HG03095 (cell line): ENCODE data around the gene SLC9A3.

ENCODE experiments used
- ATAC-seq: cut with Tn5 transposase; IDR thresholded peaks from one replicate; pipeline ENCODE4 v1.9.1; 2021; ENCODE audit warnings: moderate library complexity; ENCODE audit not compliant: unreplicated experiment

The SLC9A3 gene

GRCh38 chr5:539469-540070 is 15.3 kb upstream of the SLC9A3 start:
- no peak for ATAC-seq

- ATAC-seq, result no peak
Observed at GRCh38 chr5:538801-539468, 14.7 kb upstream of the SLC9A3 start.

GRCh38 chr5:538271-538771 is 14.1 kb upstream of the SLC9A3 start:
- no peak for ATAC-seq

DNA sequence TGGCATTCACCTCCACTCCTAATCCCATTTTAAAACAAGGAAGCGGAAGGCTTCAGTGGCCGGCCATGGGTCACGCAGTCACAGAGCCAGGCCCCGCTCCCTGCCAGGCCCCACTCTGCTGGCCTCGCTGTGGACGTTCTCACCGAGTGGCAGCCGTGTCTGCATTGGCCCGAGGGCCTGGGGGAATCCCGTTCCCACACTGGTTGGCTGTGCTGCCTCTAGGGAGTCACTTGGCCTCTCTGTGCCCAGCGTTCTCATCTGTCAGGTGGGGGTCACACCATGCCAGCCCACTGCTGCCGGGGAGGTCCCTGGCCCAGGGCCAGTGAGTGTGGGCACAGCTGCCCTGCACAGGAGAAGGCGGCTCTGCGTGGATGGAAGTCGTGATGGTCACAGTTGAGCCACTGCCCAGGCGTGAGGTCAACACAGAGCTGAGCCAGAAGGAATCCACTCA is 13.4 kb upstream of the SLC9A3 start:
- ATAC-seq, result no peak

- no peak for ATAC-seq
Observed at GRCh38 chr5:537098-537497, 12.8 kb upstream of the SLC9A3 start.

GRCh38 chr5:535846-536698 is 11.8 kb upstream of the SLC9A3 start:
- no peak for ATAC-seq

DNA sequence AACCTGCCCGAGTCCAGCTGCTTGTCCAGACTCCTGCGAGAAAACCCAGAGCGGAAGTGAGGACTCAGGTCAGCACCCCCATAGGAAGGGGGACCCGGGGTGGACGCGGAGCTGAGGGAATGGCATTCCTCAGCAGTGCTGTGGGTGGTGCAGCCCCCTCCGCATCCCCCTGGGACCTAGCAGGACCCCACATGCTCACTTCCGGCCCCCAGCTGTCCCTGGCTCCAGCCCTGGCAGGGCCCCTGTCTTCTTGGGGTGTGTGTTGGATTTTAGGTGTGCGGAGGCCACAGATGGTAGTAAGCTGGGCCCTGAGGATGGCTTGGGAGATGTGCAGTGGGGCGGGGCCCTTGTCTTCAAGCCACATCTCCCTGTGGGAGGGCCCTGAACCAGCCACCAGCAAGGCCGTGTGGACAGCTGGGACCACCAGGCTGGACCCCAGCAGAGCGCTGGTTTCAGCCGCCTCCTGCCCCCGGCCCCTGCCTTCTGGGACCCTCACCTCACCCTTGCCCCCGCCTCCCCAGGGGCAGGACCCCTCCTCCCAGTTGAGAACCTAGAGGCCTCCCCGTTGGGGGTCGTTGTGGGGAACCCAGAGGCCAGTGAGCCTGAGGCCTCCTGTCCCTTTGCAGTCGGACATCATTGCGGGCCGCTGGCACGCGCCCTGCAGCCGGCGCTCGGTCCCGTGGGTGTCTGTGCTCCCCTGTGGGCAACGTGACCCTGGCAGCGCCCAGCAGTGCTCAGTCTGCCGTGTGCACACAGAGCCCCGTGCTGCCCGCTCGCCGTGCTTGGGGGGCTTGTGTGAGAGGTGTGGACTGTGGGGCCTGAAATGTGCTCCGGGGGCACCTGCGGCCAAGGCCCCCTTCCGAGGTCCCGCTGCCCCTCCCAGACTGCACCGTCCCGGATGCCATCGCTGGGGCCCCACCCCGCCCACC is 10.8 kb upstream of the SLC9A3 start:
- no peak for ATAC-seq

GRCh38 chr5:533955-534742 is 9.9 kb upstream of the SLC9A3 start:
- no peak for ATAC-seq

DNA sequence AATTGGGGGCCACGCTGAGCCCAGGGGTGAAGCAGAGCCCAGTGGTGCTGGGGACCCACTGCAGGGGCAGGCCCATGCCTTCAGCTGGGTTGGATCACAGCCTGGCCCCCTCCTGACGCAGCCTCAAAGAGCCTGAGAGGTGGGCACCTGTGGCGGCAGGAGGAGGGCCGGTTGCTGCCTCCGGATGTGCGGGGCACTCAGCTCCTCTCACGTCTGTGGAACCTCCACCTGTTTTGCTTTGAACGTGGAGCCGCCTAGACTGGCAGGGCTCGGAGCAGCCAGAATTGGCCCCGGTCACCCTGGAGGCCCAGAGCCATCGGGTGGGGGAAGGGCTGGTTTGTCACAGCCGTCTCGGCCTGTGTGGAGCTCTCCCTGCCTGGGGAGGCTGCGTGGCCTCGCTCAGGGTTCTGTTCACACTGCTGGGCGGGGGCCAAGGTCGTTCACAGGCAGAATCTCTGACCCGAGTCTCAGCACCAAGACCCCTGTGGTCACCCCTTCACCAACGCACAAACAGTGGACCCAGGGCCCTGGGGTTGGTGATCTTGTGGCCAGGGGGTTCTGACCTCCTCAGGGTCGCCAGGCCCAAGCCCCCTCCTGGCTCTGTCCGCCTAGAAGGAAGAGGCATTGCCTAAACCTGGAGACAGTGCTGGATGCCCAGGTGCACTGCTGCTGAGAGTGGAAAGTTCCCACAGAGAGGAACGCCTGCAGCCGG is 9.2 kb upstream of the SLC9A3 start:
- ATAC-seq, result no peak

DNA sequence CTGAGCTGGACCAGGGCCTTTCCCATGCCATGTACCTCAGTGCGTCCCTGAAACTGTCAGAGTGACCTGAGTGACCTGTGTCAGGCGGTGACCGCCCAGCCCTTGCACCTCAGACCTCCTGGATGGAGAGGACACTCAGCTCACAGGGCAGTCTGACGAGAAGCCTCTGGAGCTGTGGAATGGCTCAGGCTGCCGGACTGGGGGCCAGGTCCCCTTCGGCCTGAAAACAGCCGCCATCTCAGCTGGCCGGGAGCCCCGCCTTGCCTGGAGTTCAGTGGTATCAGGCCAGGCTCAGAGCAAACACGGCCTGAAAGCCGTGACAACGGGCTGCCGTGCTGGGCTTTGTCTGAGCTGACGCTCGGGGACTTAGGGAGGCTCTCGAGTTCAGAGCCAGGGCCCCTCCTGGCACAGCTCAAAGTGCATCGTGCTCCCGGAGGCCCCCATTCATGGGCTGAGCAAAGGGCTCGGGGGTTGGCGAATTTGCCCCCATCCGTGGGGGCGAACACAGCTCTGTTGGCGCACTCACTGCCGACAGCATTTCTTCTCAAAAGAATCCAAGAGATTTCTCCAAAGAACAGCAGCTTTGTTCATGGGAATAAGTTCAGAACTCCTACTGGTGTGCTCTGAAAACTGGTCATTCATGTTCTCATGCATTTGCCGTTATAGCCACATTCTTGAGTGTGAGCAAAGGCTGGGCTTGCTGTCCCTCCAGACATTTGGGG is 8.4 kb upstream of the SLC9A3 start:
- no peak for ATAC-seq

DNA sequence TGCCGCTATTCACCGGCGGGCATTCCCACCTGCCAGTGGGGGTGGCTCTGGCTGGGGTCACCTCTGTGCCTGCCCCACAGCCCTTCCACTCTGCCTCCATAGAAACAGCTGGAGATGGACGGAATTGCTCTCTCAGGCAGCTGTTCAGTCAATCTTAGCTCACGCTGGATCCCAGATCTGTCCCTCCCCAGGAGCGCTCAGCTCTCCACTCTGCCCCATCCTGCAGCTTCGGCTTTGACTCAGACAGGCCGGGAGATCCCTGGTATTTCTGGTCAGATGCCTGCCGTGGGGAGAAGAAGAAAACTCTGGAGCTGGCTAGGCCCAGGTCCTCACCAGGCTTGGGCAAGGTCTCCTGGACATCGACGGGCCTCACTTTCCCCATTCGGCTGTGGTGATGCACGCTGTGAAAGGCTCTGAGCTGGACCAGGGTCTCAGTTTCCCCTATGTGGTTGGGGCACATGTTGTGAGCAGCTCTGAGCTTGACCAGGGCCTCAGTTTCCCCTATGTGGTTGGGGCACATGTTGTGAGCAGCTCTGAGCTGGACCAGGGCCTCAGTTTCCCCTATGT is 7.6 kb upstream of the SLC9A3 start:
- no peak for ATAC-seq

- ATAC-seq, result no peak
Observed at GRCh38 chr5:531101-531748, 7.0 kb upstream of the SLC9A3 start.

GRCh38 chr5:530001-530955 is 6.0 kb upstream of the SLC9A3 start:
- ATAC-seq, result peak; percentile 45

GRCh38 chr5:528629-529511 is 4.6 kb upstream of the SLC9A3 start:
- ATAC-seq, result no peak
